Peyer's patch (tissue), 4 donors: Measurements from ENCODE around the gene PAQR4.

Experiments
- POLR2A ChIP-seq, 2 donors: fragments of 450-650 bp; IDR thresholded peaks; one replicate each; pipeline ENCODE4 v1.5.1; 2017; ENCODE audit warnings: antibody characterized with exemption in 2 of 2, mild to moderate bottlenecking in 2 of 2, moderate library complexity in 2 of 2
- TF ChIP-seq, protein P1 (sequence below), 6 experiments: fragments of 450-650 bp in 4 of 6; fragments of 200-600 bp in 2 of 6; sonication (generic) in 1 of 6; IDR thresholded peaks; one replicate each; pipeline ENCODE4 v1.5.1; 2017 to 2019; ENCODE audit warnings: antibody characterized with exemption in 6 of 6, mild to moderate bottlenecking in 3 of 6, moderate library complexity in 1 of 6

GRCh38 chr16:3009568-3010390 is 40.6 kb downstream of the PAQR4 start:
- TF ChIP-seq, protein P1, sequence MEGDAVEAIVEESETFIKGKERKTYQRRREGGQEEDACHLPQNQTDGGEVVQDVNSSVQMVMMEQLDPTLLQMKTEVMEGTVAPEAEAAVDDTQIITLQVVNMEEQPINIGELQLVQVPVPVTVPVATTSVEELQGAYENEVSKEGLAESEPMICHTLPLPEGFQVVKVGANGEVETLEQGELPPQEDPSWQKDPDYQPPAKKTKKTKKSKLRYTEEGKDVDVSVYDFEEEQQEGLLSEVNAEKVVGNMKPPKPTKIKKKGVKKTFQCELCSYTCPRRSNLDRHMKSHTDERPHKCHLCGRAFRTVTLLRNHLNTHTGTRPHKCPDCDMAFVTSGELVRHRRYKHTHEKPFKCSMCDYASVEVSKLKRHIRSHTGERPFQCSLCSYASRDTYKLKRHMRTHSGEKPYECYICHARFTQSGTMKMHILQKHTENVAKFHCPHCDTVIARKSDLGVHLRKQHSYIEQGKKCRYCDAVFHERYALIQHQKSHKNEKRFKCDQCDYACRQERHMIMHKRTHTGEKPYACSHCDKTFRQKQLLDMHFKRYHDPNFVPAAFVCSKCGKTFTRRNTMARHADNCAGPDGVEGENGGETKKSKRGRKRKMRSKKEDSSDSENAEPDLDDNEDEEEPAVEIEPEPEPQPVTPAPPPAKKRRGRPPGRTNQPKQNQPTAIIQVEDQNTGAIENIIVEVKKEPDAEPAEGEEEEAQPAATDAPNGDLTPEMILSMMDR (IDR thresholded peaks at IDR 0.05) = no peak
- TF ChIP-seq POLR2A (IDR thresholded peaks at IDR 0.05) = no peak
